Measurements from ENCODE around the gene USP17L10.
"Not testable (repeated sequence)": the region's sequence is repeated elsewhere in the genome, so short reads cannot be mapped to it uniquely, and the experiment has no call there.

- TF ChIP-seq CSDC2, ESRRG (CRISPR knock-in tag; IDR thresholded peaks at IDR 0.05): not testable (repeated sequence)
Observed at GRCh38 chr4:9169791-9170459, 40.5 kb upstream of the USP17L10 start, which contains the start of gene FAM90A26.

All from SK-N-SH treated with all-trans-retinoic acid at 6 μM for 48 hours (cell line).